Caco-2 (cell line): ENCODE results near the gene GCC2. TPM values are rescaled to one million over a fixed set of nuclear protein-coding genes. Genes with fewer than 3 reads are reported as not detected.
"Not testable (repeated sequence)": the region's sequence is repeated elsewhere in the genome, so short reads cannot be mapped to it uniquely, and the experiment has no call there.

Experiments
- BruUV-seq: library from RNA; stranded (reverse); fragments of 400-500 nt; replicated peaks from 2 replicates; lab custom pipeline; 2021; lab: Mats Ljungman, UMichigan
- CTCF ChIA-PET: fragments of 300-600 bp; sonication (Branson Sonifier 250); formaldehyde crosslinking; loops from one replicate; lab custom pipeline; 2022; ENCODE audit warnings: antibody characterized with exemption; lab: Charles Lee
- POLR2A ChIA-PET: fragments of 300-600 bp; sonication (Branson Sonifier 250); formaldehyde crosslinking; loops from one replicate; lab custom pipeline; 2022; ENCODE audit warnings: antibody characterized with exemption; lab: Charles Lee
- DNase-seq, 2 experiments: peaks; one replicate each; pipeline versions ENCODE4 v3.0.0 to v3.0.0-alpha.2; 2020 to 2022
- H3K27me3 ChIP-seq: replicated peaks from 2 replicates; pipeline ENCODE4 v1.6.0; 2011; ENCODE audit warnings: low read length; ENCODE audit not compliant: control insufficient read depth, insufficient read depth
- H3K36me3 ChIP-seq: 2 replicates; pipeline ENCODE4 v1.5.1; 2011; ENCODE audit warnings: low read length; ENCODE audit not compliant: control insufficient read depth, insufficient read depth
- H3K4me1 ChIP-seq: fragments of 250-450 bp; sonication (Bioruptor Pico); 2 replicates; pipeline ENCODE4 v1.5.1; 2020; ENCODE audit warnings: mild to moderate bottlenecking
- H3K4me3 ChIP-seq: 2 replicates; pipeline ENCODE4 v1.5.1; 2011; ENCODE audit warnings: low read depth, mild to moderate bottlenecking, control low read depth, low read length
- H3K9me3 ChIP-seq: fragments of 250-450 bp; sonication (Bioruptor Pico); 2 replicates; pipeline ENCODE4 v1.5.1; 2020; ENCODE audit warnings: mild to moderate bottlenecking, moderate library complexity
- H3K27ac Mint-ChIP-seq: one replicate; pipeline ENCODE4 v1.8.0; 2022; ENCODE audit warnings: mixed read lengths; ENCODE audit not compliant: unreplicated experiment
- H3K27me3 Mint-ChIP-seq: one replicate; pipeline ENCODE4 v1.8.0; 2022; ENCODE audit warnings: mixed read lengths; ENCODE audit not compliant: insufficient read depth, unreplicated experiment
- H3K36me3 Mint-ChIP-seq: one replicate; pipeline ENCODE4 v1.8.0; 2022; ENCODE audit warnings: mild to moderate bottlenecking, mixed read lengths; ENCODE audit not compliant: insufficient read depth, unreplicated experiment
- H3K4me1 Mint-ChIP-seq: one replicate; pipeline ENCODE4 v1.8.0; 2022; ENCODE audit warnings: low read depth, mixed read lengths; ENCODE audit not compliant: unreplicated experiment
- H3K4me3 Mint-ChIP-seq: one replicate; pipeline ENCODE4 v1.8.0; 2022; ENCODE audit warnings: mild to moderate bottlenecking, moderate library complexity, mixed read lengths; ENCODE audit not compliant: unreplicated experiment
- H3K9me3 Mint-ChIP-seq: one replicate; pipeline ENCODE4 v1.8.0; 2022; ENCODE audit warnings: mixed read lengths; ENCODE audit not compliant: unreplicated experiment
- CTCF ChIP-seq, 2 experiments: fragments of 200-600 bp in 1 of 2; IDR thresholded peaks; 1 replicate in 1 of 2; 2 replicates in 1 of 2; pipeline versions ENCODE4 v1.5.1 to v1.8.0; 2011 to 2022; ENCODE audit warnings: antibody characterized with exemption in 1 of 2, control low read depth in 1 of 2, inconsistent platforms in 1 of 2, low read depth in 1 of 2, low read length in 1 of 2, mild to moderate bottlenecking in 1 of 2, moderate library complexity in 1 of 2; ENCODE audit not compliant: insufficient read depth in 1 of 2, severe bottlenecking in 1 of 2, unreplicated experiment in 1 of 2
- intact Hi-C: fragments of 100-400 bp; cut with micrococcal nuclease; formaldehyde crosslinking; loops from one replicate; pipeline ENCODE4 v1.10.0; 2022; ENCODE audit not compliant: unreplicated experiment
- total RNA-seq: library from RNA; stranded (reverse); gene quantifications from 2 replicates; pipeline ENCODE4 v1.2.3, GENCODE V29; 2022

The GCC2 gene
- total RNA-seq, 1 experiment from 2014 or later = 46.2 TPM

- intact Hi-C loops = loop anchor here (1.0 kb wide), 1 partner anchor 92 kb away; no protein-coding TSS in a partner anchor
- DNase-seq = peak in 1 of 2 experiments; percentile 30
- Histone ChIP-seq H3K4me3 (no peak overlapping the region), H3K9me3 (no peaks in the 10 kb centered on the region), H3K27me3 (no peaks in the 10 kb centered on the region), H3K4me1 (peaks cover 19% of the 10 kb centered on the region), H3K36me3 (no peaks in the 10 kb centered on the region; the same call in none of the 2 replicates)
- no peak for TF ChIP-seq CTCF (IDR thresholded peaks at IDR 0.05; ENCODE audit: insufficient read depth in 1 of 2, low read depth in 1 of 2, low read length in 1 of 2, severe bottlenecking in 1 of 2, unreplicated experiment in 1 of 2)
- CTCF ChIA-PET = no interaction called here
- Mint-ChIP-seq H3K4me1 (peaks cover 17% of the 10 kb centered on the region), H3K27me3 (no peaks in the 10 kb centered on the region), H3K9me3 (no peaks in the 10 kb centered on the region), H3K36me3 (peaks cover 33% of the 10 kb centered on the region), H3K4me3 (peak overlapping the region; percentile 27), H3K27ac (peak overlapping the region; percentile 82)
- POLR2A ChIA-PET = no interaction called here
- no TSS peak for BruUV-seq
These were observed 43.4 kb downstream of the GCC2 start for GRCh38 chr2:108492364-108492763.

- H3K9me3 Mint-ChIP-seq, H3K4me3 Mint-ChIP-seq, DNase-seq, POLR2A ChIA-PET, H3K9me3 ChIP-seq, intact Hi-C loops, H3K27me3 ChIP-seq, H3K27ac Mint-ChIP-seq, H3K4me3 ChIP-seq, BruUV-seq, H3K36me3 ChIP-seq, CTCF ChIA-PET, H3K27me3 Mint-ChIP-seq: not testable (repeated sequence)
- H3K4me1 ChIP-seq = peaks cover 19% of the 10 kb centered on the region
- peaks cover 58% of the 10 kb centered on the region for H3K36me3 Mint-ChIP-seq
- peaks cover 17% of the 10 kb centered on the region for H3K4me1 Mint-ChIP-seq
These were observed 47.2 kb downstream of the GCC2 start for GRCh38 chr2:108496167-108496566.

- intact Hi-C loops, H3K4me1 ChIP-seq, H3K27me3 Mint-ChIP-seq, H3K27me3 ChIP-seq, H3K9me3 ChIP-seq, CTCF ChIA-PET, DNase-seq, H3K4me3 ChIP-seq, H3K27ac Mint-ChIP-seq, H3K4me1 Mint-ChIP-seq, H3K9me3 Mint-ChIP-seq, H3K4me3 Mint-ChIP-seq, H3K36me3 ChIP-seq, POLR2A ChIA-PET, BruUV-seq: not testable (repeated sequence)
- H3K36me3 Mint-ChIP-seq = peaks cover 27% of the 10 kb centered on the region
These were observed 58.6 kb downstream of the GCC2 start for GRCh38 chr2:108507620-108508019.

GRCh38 chr2:108512431-108512830, 63.4 kb downstream of the GCC2 start:
- H3K4me1 ChIP-seq = not testable (repeated sequence)

GRCh38 chr2:108514478-108514877, 65.5 kb downstream of the GCC2 start:
- intact Hi-C loops, H3K4me3 Mint-ChIP-seq, H3K27me3 ChIP-seq, H3K36me3 ChIP-seq, H3K4me3 ChIP-seq, H3K27me3 Mint-ChIP-seq, H3K4me1 ChIP-seq, H3K27ac Mint-ChIP-seq, CTCF ChIA-PET, H3K4me1 Mint-ChIP-seq, DNase-seq, H3K9me3 ChIP-seq, BruUV-seq, POLR2A ChIA-PET: not testable (repeated sequence)
- Mint-ChIP-seq H3K36me3 (peaks cover 13% of the 10 kb centered on the region), H3K9me3 (peaks cover 18% of the 10 kb centered on the region)

More at GRCh38 chr2:108512431-108512830, 63.4 kb downstream of the GCC2 start:
- intact Hi-C loops, H3K9me3 ChIP-seq, POLR2A ChIA-PET, H3K4me1 Mint-ChIP-seq, DNase-seq, CTCF ChIA-PET, H3K36me3 ChIP-seq, H3K4me3 ChIP-seq, H3K9me3 Mint-ChIP-seq, BruUV-seq, H3K4me3 Mint-ChIP-seq, H3K27me3 ChIP-seq, H3K27me3 Mint-ChIP-seq, H3K27ac Mint-ChIP-seq: not testable (repeated sequence)
- peaks cover 14% of the 10 kb centered on the region for H3K36me3 Mint-ChIP-seq

- H3K4me3 ChIP-seq, H3K9me3 ChIP-seq: not testable (repeated sequence)
These were observed 75.7 kb downstream of the GCC2 start for GRCh38 chr2:108524688-108525087.

More at GRCh38 chr2:108524688-108525087, 75.7 kb downstream of the GCC2 start:
- H3K27ac Mint-ChIP-seq, POLR2A ChIA-PET, DNase-seq, H3K27me3 ChIP-seq, H3K9me3 Mint-ChIP-seq, H3K4me3 Mint-ChIP-seq, H3K4me1 Mint-ChIP-seq, H3K27me3 Mint-ChIP-seq, BruUV-seq, H3K4me1 ChIP-seq, H3K36me3 ChIP-seq, CTCF ChIA-PET, intact Hi-C loops, H3K36me3 Mint-ChIP-seq: not testable (repeated sequence)
